Left cardiac atrium (tissue), 4 donors: ENCODE measurements around the gene MVD. TPM values are rescaled to one million over a fixed set of nuclear protein-coding genes. Genes with fewer than 3 reads are reported as not detected.

Experiments used
- ATAC-seq, 2 donors: fragments of 200-7000 bp; cut with Tn5 transposase; one replicate each; pipeline ENCODE4 v1.9.1; 2020; ENCODE audit warnings: mild to moderate bottlenecking in 2 of 2, moderate library complexity in 2 of 2
- DNase-seq: peaks from one replicate; pipeline ENCODE4 v3.0.0-alpha.2; 2020
- intact Hi-C, 2 donors: fragments of 100-400 bp; cut with DNase I; formaldehyde crosslinking; loops; one replicate each; pipeline versions ENCODE4 v1.14.1 to v1.15.1; 2022 to 2023
- long read RNA-seq: library from polyadenylated mRNA; unstranded; transcript quantifications from one replicate; pipeline ENCODE4 v2.0.0, GENCODE V29; 2021
- total RNA-seq, 2 donors: library from RNA; stranded (reverse); fragmentation: NEBNext Ultra II Directional; extraction: Animal tissue kit (Norgen Biotek cat#: 25700); gene quantifications; one replicate each; pipeline ENCODE4 v1.2.1, GENCODE V29; 2021
- donor health status: DM: no; HTN: yes; CAD: no.
- donor health status: DM: no; HTN: yes; CAD: no; lungs with severe emphysema.
- donor health status: DM: yes; HTN: yes; CAD: no.
- donor health status: Dilated cardiomyopathy.

MVD gene, protein sequence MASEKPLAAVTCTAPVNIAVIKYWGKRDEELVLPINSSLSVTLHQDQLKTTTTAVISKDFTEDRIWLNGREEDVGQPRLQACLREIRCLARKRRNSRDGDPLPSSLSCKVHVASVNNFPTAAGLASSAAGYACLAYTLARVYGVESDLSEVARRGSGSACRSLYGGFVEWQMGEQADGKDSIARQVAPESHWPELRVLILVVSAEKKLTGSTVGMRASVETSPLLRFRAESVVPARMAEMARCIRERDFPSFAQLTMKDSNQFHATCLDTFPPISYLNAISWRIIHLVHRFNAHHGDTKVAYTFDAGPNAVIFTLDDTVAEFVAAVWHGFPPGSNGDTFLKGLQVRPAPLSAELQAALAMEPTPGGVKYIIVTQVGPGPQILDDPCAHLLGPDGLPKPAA
- total RNA-seq, result 10 to 100 TPM; 31.3 to 32.9 TPM
- long read RNA-seq, transcript MVD-201 (10 exons, 1,823 nt), result major isoform, 81 of 112 reads
- long read RNA-seq, transcript MVD-209 (6 exons, 2,352 nt), result minor isoform, 6 of 112 reads
- long read RNA-seq, partial matches to known transcripts, result 10 of 112 reads
- long read RNA-seq, other reads (novel, unspliced or antisense), result 15 of 112 reads

DNA sequence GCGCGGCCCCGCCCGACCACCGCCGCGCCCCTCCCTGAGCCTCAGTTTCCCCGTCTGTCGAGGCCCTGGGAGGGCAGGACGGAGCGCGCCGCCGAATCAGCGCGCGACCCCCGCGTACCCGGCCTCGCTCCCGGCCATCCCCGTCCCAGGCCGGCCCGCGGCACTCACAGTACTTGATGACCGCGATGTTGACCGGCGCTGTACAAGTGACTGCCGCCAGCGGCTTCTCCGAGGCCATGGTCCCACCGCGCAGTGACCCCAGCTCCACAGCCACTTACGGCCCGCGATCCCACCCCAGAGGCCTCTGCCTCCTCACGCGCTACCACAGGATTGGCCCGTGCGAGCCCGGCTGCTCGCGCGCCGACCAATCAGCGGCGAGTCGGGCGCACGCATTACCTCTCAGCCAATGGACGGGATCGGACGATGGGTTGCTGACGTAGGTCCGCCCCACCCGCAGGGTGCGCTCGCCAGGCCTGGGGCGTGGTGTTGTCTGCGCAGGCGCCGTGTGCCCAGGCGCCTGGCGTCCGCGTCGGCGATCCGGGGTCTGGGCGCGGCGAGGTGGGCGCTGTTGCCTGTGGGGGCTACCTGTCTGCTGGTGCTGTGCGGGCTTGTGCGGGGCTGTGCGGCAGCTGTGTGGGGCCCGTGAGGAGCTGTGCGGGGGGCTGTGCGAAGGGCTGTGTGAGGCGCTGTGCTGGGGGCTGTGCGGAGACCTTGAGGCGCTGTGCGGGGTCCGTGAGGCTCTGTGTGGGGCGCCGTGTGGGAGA lies at the start of gene MVD:
Gene MVD (minus strand): TSS at position 249 of the 764 bp plus-strand sequence. CDS start 11 bp downstream, at position 238.
- intact Hi-C loops, result no loop called here
- DNase-seq (peak; percentile 98), ATAC-seq (peak; percentile 99)

DNA sequence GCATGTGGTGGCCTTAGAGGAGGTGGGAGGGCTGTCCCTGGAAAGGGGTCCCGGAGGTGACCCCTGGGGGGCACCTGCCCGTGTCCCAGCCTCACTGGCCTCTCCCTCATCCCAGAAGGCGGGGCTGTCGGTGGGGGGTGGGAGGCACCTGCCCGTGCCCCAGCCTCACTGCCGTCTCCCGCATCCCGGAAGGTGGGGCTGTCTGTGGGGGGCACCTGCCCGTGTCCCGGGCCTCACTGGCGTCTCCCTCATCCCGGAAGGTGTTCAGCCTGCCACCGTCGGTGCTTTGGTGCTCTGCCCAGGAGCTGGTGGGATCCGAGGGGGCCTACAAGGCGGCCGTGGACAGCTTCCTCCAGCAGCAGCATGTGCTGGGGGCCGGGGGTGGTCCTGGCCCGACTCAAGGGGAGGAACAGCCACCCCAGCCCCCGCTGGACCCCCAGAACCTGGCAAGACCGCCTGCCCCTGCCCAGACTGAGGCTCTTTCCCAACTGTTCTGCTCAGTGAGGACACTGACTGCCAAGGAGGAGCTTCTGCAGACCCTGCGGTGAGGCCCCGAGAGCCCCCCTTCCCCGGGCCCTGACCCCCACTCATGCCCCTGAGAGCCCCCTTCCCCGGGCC lies 49.6 kb upstream of the MVD start:
- ATAC-seq, result no peak
- DNase-seq, result no peak
- intact Hi-C loops, result no loop called here

DNA sequence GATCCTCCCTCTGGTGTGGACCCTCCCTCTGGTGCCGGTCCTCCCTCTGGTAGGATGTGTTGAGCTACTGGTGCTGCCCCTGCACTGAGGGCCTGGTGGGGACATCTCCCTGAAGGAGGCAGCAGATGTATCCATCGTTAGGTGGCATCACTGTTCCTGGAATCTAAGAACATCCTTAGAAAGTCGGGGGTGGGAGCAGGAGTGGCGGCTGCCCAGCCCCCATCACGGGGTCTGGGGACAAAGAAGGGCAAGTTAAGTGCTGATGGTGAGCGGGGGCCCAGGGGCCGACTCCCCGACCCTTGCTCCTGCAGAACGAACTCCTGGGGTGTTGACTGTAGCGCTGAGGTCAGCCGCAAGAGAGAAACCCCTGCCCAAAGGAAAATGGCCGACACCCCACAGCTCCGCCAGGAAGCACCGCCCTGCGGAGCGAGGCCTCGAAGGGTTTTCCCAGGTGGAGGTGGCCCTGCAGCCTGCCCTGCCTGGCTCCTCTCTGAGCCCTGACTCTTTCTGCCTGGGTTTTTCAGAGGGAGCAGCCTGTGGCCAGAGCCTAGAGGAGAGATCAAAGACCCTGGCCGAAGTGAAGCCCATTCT lies 49.0 kb upstream of the MVD start:
- intact Hi-C loops, result no loop called here
- ATAC-seq, result no peak
- DNase-seq, result no peak

DNA sequence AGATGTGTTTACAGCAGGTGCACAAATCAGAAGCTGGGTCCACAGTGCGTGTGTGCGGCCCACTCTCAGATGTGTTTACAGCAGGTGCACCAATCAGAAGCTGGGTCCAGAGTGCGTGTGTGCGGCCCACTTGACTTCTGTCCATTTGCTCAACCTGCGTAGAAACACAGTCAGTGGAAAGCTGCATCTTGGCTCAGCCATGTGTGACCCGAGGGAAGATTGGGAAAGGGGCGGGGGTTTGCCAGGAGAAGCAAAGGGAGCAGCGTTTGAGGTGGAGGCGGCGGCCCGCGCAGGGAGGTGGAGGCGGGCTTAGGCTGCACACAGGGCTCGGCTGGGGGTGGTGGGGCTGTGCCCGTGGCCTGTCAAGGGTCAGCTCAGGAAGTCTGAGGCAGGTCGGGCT lies 47.7 kb upstream of the MVD start:
- DNase-seq (no peak), ATAC-seq (no peak)
- intact Hi-C loops, result no loop called here

DNA sequence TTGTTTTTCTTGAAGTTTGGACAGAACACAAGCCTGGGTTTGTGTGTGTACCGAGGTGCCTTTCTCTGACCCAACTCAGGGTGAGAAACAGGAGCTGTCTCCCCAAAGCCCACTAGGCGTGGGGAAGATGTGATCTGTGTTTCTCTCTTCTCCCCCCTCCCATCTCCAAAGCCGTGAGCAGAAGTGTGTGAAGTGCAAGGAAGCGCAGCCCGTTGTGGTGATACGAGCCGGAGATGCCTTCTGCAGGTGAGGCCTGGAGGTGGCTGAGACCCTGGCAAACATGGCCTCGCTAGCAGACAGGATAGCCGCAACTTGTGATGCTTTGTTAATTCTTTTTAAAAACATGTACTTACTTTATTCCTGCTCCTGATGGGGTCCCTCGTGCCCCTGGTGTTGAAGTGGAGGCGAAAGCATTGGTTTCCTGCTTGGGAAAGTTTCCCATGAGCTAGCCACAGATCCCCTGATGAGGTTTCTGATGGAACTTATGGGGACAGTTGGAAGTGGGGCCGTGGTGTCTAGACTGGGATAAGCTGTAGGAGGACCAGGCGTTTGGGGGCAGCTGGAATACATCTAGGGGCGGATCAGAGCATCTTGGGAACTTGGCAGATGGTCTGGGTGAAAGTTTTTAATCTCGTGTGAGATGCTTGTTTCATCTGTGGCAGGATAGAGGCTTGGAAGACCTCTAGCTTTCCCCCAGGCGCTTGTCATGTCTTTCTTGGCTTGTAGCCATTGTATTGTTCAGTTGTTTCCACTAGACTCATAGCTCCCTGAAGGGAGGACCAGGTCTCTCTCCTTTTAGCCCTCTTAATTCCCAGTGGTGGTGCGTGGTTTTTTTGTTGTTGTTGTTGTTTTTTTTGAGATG lies 44.3 kb upstream of the MVD start:
- intact Hi-C loops, result no loop called here
- DNase-seq, result no peak
- no peak for ATAC-seq

DNA sequence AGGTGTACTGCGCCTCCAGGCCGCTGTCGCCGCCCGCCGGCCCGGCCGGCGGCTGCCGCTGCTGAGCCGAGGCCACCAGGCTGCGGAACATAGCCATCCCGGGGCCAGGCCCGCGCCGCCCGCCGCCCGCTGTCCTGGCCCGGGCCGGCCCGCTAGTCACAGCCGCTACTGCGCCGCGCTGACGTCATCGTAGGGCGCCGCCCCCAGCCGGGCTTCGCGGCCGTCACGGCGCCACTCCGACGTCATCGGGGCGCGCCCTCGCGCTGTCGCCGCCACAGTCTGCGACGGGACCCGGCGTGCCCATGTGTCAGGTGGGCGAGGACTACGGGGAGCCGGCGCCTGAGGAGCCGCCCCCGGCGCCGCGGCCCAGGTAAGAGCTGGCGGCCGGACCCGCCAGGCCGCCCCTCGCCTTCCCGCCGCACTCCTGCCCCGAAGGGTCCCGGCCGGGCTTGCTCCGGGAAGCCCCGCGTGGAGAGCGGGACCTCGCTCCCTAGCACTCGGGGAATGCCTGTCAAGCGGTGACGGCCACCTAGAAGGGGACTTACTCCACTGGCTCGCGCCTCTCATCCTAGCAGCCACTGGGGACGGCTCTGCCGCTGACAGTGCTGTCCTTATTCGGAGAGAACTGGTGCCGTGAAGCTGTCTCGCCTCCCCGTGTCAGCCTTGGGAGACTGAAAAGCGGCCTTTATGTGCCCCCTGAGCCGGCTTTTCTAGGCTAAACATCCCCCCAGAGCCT lies 43.5 kb upstream of the MVD start, which contains the start of the genes CTU2 and RNF166:
Gene CTU2 (plus strand): TSS at position 275 of the 736 bp plus-strand sequence. CDS start 28 bp downstream, at position 303.
Gene RNF166 (minus strand): TSS at position 180 of the 736 bp plus-strand sequence. CDS start 83 bp downstream, at position 97.
- peak; percentile 82 to 90 for ATAC-seq
- intact Hi-C loops, result no loop called here
- peak; percentile 95 for DNase-seq

DNA sequence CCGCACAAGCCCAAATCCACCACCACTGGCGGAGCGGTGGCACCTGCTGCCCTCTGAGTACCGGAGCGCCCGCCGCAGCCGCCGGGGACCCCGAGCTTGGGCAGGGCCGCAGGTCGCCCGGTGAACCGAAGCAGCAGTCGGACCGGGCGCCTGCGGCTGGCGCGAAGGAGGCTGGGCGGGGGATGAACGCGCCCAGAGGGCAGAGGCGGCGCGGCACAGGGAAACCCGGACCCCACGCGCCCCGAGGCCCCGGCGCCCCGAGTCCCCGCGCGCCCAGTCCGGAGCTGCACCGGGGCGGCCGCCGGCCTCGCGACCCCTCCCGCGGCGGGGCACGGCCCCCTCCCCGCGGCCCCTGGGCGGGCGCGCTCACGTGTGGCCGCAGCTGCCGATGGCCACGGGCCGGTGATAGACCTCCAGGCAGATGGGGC lies 42.9 kb upstream of the MVD start:
- ATAC-seq (peak; percentile 4 to 20), DNase-seq (no peak)
- intact Hi-C loops, result no loop called here

DNA sequence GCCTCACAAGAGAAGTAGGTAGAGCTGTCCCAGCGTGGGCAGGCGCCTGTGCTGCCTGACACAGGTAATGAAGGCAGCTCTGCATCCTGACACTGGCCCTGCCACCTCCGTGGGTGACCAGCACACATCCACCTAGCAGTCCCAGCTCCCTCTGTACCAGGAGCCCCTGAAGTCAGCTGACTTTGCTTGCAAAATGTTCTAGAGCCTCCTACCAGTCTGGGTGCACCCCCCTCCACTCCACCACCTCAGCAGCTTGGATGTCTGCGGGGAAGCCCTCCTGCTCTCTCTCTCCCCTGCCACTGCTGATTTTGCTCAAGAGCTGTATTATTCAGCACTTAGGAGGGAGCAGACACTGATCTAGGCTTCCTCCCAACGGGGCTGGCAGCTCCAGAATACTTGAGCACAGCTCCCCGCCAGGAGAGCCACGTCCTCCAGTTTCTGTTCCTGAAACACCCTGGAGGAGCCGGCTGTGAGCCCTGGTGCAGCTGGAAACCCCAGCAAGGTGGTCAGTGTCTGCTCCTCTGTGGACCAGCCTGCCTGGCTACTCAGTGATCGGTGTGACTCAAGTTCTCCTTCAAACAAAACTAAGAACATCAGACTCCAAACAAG lies 42.3 kb upstream of the MVD start:
- ATAC-seq (no peak), DNase-seq (no peak)
- intact Hi-C loops, result no loop called here

DNA sequence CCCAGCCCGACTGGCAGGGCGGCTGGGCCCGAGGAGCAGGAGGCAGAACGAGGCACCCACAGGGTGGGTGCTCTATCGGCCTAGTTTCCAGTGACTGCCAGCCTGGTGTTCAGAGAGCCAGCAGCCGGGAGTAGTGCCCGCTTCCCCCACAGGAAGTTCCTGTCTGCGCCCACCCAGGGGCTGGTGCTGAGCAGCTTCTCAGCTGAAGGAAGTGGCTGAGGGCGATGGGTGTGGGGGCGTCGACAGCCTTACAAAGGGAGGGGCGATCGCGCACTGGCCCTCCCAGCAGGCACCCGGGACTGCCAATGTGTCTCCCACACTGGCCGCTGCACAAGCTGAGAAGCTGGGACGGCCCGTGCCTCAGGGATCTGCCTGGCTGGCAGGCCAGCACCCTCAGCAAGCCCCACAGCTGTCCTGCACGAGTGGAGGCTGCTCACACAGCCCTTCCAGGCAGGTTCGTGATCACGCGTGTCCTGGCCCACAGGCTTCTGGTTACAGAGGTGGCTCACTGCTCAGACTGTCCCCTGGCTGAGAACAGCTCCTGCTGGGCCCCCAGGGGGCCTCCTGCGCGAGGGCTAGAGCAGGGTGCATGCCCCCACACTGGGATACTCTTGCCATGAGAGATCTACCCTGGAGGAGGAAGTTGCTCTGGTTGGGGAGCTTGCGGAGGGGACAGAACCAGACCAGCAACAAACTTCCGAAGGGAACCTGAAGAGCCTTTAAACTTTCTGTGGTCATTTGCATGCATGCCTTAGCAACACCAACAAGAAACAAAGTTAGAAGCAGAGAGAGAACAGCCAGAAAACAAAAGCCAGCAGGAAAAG lies 40.8 kb upstream of the MVD start:
- DNase-seq (no peak), ATAC-seq (peak in 1 of 2 donors; percentile 1)
- intact Hi-C loops, result no loop called here

DNA sequence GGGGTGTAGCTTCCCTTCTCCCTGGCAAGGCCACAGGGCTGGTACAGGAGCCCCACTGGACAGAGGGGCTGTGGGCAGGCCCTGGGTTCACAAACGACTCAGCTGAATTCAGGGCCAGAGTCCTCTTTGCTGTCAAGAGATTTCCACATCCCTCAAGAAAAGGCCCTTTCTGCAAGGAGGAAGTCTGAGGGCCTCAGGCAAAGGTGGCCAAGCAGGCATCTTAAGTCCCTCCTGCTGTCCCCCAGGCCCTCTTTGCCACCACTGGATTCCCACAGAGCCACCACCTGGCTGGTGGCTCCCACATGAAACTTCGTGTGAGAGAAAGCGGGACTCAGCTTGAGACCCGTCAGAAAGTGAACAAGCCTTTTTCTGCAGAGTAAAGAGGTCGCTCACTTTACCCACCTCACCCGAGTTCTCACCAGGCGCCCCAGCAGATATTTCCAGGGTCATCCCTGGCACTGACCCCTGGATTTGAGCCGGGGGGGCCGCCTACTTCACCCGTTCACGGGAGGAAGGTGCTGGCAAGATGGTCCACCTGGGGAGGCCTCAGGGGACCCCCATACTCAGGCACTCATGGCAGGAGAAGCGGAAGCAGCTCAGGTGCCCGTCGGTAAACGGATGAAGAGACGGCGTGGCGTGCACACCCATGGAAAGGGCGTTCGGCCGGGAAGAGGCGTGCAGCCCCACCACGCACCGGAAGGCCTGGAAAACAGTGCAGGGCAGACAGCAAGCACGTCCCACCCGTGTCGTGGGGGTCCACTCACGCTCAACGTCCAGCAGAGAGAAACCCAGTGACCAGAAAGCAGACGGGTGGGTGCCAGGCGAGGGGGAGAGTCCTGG lies 39.7 kb upstream of the MVD start:
- ATAC-seq (no peak), DNase-seq (no peak)
- intact Hi-C loops, result no loop called here

DNA sequence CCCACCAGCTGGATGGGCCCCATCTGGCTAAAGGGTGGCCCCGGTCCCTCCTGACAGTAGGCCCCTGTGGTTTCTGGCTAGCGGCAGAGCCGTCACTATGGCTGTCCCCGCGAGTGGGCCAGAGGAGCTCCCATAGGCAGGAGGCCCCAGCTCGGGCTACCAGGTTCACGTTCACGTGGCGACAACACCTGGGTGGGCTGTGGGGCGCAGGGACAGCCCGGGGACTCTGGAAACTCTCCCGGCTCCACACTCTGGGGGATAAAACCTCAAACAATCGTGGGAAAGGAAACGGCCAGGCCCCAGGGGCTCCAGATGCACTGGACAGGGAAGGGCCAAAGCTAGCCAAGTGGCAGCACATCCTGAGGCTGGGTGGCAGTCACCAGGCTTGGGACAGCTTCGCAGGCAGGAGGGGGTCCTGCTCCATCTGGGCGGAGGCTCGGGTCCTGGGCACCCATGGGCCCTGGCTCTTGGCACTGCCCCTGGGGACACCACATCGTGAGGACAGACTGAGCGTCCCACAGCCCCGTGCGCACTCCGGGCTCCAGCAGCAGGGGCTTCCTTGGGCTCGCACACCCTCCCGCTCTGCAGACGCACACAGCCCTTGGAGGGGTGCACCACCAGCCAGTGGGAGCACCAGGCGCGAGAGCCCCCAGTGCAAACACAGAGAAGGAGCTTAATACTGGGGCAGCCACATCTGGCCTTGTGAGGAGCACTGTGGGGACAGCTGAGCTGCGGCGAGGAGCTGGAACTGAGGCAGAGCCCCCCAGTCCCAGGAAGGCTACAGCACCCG lies 38.9 kb upstream of the MVD start:
- DNase-seq (no peak), ATAC-seq (no peak)
- intact Hi-C loops, result no loop called here

DNA sequence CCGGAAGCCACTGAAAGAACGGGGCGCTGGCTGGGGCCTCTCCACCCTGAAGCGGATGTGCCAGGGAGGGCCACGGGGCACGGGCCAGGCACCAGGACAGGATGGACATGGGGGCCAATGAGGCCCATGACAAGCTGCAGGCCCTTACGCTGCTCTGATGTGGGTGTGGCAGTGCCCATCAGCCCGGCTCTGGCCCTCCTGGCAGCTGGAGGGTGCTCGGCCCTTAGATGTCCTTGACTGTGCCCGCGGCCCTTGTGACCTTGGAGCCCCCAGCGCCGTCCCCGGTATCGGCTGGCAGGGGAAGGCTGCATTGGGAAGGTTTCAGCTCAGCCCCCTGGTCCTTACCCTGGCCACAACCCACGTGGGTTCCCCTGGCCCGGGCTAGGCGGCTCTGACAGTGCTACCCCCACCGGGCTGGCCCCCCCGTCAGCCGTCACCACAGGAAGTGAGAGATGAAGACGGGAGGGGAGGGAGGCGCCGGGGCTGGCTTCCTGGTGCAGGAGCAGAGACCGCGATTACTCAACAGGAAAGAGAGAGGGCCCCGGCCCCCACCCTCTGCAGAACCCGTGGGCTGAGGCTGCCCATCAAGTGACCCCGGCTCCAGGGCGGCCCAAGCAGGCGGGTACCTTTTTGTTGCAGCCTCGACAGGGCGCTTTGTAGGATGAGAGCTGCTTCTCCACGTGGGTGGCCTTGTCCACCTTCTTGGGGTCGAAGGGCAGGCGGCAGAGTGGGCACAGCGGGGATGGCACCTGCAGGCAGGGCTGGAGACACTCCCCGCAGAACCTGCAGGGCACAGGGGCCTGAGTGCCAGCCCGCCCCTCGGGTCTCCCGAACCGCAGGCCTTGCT lies 38.0 kb upstream of the MVD start:
- intact Hi-C loops, result no loop called here
- peak; percentile 94 for DNase-seq
- ATAC-seq, result peak; percentile 77 to 79

DNA sequence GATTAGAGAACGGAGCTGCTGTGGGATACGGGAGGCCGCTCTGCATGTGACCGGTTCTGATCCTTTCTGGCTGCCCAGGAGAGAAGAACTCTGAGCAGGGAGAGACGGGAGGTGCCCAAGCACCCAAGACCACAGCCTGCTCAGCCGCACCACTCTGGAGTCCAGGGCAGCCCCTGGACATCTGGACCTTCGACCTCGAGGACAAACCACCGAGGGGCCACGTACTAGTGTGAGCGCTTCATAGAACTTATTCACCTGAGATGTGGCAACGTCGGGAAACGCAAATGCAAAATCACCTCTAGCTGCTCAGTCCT lies 37.4 kb upstream of the MVD start:
- ATAC-seq (no peak), DNase-seq (no peak)
- intact Hi-C loops, result no loop called here

DNA sequence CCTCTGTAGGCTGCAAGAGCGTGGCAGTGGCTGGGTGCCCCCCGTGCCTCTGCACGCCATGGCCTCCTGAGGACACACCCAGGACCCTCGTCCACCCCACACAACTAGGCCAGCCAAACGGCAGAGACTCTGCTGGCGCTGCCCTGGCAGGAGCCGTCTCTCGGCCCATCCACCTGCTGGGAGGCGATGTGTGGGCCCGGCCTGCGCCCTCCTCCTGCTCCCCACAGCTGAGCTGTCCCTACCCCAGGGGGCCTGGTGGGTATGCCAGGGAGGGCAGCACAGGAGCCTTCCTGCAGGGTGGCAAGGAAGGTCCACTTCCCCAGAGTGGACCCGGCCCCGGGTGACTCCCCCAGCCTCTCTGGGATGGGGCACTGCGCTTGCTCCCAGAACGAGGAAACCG lies 36.3 kb upstream of the MVD start:
- ATAC-seq, result no peak
- no peak for DNase-seq
- intact Hi-C loops, result no loop called here
